Large intestine (tissue), 3 donors: Measurements from ENCODE around the gene B9D2. TPM values are rescaled to one million over a fixed set of nuclear protein-coding genes. Genes with fewer than 3 reads are reported as not detected.

Experiments
- DNase-seq, 2 donors: peaks; one replicate each; pipeline versions ENCODE4 v3.0.0 to v3.0.0-alpha.2; 2013
- H3K27ac ChIP-seq: one replicate; pipeline ENCODE4 v1.5.1; 2013; ENCODE audit warnings: low read length
- H3K27me3 ChIP-seq: 2 replicates; pipeline ENCODE4 v1.6.1; 2013; ENCODE audit warnings: low read length; ENCODE audit not compliant: control insufficient read depth, insufficient read depth
- H3K36me3 ChIP-seq: 2 replicates; pipeline ENCODE4 v1.6.1; 2013; ENCODE audit warnings: low read length; ENCODE audit not compliant: control insufficient read depth, insufficient read depth
- H3K4me1 ChIP-seq: one replicate; pipeline ENCODE4 v1.6.1; 2013; ENCODE audit warnings: low read length; ENCODE audit not compliant: control insufficient read depth, insufficient read depth
- H3K4me3 ChIP-seq: one replicate; pipeline ENCODE4 v1.5.1; 2013; ENCODE audit warnings: low read length
- H3K9me3 ChIP-seq: one replicate; pipeline ENCODE4 v1.6.1; 2013; ENCODE audit warnings: mild to moderate bottlenecking, low read depth, low read length, moderate library complexity; ENCODE audit not compliant: control insufficient read depth
- whole genome bisulfite sequencing: methylation state at CpG from one replicate; pipeline ENCODE4 v1.1.5; 2013; ENCODE audit warnings: low lambda C conversion rate; ENCODE audit not compliant: insufficient coverage; 5-methylcytosine and 5-hydroxymethylcytosine counted together
- polyA plus RNA-seq: library from polyadenylated mRNA; unstranded; fragments of 120-200 nt; gene quantifications from one replicate; pipeline ENCODE4 v1.2.1, GENCODE V29; 2013

The B9D2 gene
- polyA plus RNA-seq, 1 donor: 5.1 TPM

DNA sequence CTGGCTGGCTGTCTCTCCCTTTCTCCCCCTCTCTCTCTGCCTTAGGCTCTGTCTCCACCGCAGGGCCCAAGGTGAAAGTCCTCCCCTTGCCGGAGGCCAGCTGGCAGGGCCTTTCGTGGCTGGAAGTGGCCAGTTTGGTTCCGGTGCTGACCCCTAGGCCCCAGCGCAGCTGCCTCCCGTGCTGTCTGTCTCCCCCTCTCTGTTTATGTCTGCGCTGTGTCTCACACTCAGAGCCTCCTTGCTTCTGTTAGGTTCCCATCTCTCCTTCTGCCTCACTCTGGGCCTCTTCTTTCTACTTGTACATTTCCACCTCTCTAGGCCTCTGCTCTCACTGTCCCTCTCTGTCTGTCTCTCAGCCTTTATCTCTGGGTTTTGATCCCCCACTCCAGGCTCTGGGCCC, 40.9 kb downstream of the B9D2 start:
- Histone ChIP-seq H3K4me1 (peaks cover 38% of the 10 kb centered on the region), H3K36me3 (peaks cover 47% of the 10 kb centered on the region), H3K9me3 (peaks cover 6% of the 10 kb centered on the region), H3K4me3 (no peak overlapping the region), H3K27ac (no peak overlapping the region), H3K27me3 (peaks cover 25% of the 10 kb centered on the region)
- no peak for DNase-seq
- no CpG with 5 or more reads among the region's 7 CpGs for WGBS

DNA sequence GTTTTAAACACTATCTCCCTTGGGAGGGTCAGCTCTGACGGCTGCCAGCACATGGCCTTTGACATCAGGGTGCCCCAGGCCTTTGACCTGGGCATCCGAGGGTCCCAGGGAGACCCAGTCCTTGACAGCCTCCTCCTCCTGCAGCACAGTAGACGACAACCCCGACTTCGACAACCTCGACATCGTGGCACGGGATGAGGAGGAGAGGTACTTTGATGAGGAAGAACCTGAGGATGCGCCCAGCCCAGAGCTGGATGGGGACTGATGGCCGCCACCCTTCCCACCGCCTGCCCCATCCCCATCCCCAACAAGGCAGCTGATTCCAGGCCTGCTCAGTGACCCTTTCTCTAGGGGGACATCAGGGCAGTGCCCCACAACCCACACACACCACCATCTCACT, 41.5 kb downstream of the B9D2 start:
- Histone ChIP-seq H3K36me3 (peaks cover 53% of the 10 kb centered on the region), H3K9me3 (peaks cover 6% of the 10 kb centered on the region), H3K4me1 (peaks cover 32% of the 10 kb centered on the region), H3K27ac (no peak overlapping the region), H3K4me3 (no peak overlapping the region), H3K27me3 (peaks cover 21% of the 10 kb centered on the region)
- WGBS: no CpG with 5 or more reads among the region's 11 CpGs
- DNase-seq: no peak

DNA sequence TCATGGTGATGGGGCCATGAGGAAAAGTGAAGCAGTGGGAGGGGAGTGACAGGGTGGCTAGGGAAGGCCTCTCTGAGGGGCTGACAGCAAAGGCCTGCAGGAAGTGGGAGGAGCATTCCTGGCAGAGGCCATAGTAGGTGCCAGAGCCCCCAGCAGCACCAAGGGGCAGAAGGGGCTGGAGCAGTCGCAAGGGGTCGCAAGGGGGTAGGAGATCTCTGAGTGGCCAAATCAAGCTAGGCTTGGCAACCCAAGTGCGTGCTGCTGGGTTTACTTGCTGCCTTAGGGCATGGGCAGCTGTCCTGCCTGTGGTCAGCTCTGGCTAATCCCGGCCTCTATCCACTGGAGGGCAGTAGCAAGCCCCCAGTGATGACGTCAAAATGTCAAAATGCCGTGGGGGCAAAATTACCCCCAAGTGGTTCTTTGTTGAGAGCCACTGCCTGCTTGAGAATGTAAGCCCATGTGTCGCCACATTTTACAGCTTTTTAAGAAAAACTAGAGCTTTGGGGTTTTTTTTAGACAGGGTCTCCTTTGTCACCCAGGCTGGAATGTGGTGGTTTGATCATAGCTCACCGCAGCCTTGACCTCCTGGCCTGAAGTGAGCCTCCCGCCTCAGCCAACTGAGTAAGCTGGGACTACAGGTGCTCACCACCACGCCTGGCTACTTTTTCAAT, 42.2 kb downstream of the B9D2 start:
- no peak for DNase-seq
- H3K9me3 ChIP-seq: peaks cover 6% of the 10 kb centered on the region
- H3K4me3 ChIP-seq: no peak overlapping the region
- no CpG with 5 or more reads among the region's 10 CpGs for WGBS
- H3K36me3 ChIP-seq: peaks cover 60% of the 10 kb centered on the region
- H3K27ac ChIP-seq: no peak overlapping the region
- H3K27me3 ChIP-seq: peaks cover 15% of the 10 kb centered on the region
- peaks cover 27% of the 10 kb centered on the region for H3K4me1 ChIP-seq

DNA sequence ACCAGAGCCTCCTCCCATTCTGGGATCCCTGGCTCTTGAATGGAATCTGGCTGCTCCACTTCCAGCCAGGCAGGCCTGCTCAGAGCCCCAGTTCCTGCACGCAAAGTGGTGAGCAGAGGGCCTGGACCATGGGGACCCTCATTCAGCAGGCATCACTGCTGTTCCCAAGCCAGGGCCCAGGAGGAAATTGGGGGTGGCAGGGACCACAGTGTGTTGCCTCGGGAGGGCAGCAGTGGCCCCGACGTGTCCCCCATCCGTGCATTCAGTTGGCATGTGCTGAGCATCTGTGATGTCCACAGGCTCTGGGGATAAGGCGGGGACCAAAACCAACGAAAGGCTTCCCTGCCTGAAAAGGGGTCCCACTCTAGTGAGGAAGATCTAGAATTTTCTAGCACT, 42.7 kb downstream of the B9D2 start:
- no peak overlapping the region for H3K4me3 ChIP-seq
- peaks cover 10% of the 10 kb centered on the region for H3K27me3 ChIP-seq
- peaks cover 65% of the 10 kb centered on the region for H3K36me3 ChIP-seq
- WGBS: no CpG with 5 or more reads among the region's 7 CpGs
- no peak for DNase-seq
- no peak overlapping the region for H3K27ac ChIP-seq
- H3K9me3 ChIP-seq: peaks cover 6% of the 10 kb centered on the region
- peaks cover 23% of the 10 kb centered on the region for H3K4me1 ChIP-seq

DNA sequence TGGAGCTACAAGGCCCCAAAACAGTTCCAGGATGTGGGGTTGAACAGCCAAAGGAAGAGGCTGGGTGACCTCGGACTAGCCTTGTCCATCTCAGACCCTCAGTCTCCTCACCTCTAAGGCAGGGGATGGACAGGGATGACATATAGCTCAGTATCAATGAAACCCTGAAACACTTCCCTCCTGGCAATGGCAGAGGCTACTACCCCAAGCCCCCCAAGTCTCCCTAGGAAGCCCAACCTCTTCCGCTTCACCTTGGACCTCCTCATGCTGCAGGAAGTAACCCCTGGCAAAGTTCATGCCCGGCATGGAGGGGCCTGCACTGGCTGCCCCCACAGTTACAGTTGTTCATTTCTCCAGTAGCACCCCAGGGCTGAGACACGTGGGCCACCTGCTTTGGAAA, 43.4 kb downstream of the B9D2 start:
- no peak for DNase-seq
- Histone ChIP-seq H3K4me3 (no peak overlapping the region), H3K4me1 (peaks cover 17% of the 10 kb centered on the region), H3K36me3 (peaks cover 69% of the 10 kb centered on the region), H3K27me3 (peaks cover 4% of the 10 kb centered on the region), H3K27ac (no peak overlapping the region), H3K9me3 (peaks cover under 1% of the 10 kb centered on the region)
- WGBS: no CpG with 5 or more reads among the region's 4 CpGs

DNA sequence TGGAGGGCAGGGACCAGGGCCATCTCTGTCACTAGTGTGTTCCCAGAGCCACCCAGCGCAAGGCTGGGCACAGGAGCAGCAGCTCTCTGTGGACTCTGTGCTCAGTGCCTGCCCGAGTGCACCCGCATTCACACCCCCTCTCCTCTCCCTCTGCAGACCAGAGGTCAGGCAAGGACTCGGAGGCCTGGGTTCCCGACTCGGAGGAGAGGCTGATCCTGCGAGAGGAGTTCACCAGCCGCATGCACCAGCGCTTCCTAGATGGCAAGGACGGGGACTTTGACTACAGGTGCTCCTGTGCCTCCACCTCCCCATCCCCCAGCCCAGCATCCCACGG, 43.8 kb downstream of the B9D2 start:
- no CpG with 5 or more reads among the region's 11 CpGs for WGBS
- no peak for DNase-seq
- peaks cover 70% of the 10 kb centered on the region for H3K36me3 ChIP-seq
- H3K27me3 ChIP-seq: peaks cover under 1% of the 10 kb centered on the region
- no peaks in the 10 kb centered on the region for H3K9me3 ChIP-seq
- H3K4me1 ChIP-seq: peaks cover 14% of the 10 kb centered on the region
- H3K27ac ChIP-seq: no peak overlapping the region
- H3K4me3 ChIP-seq: no peak overlapping the region

DNA sequence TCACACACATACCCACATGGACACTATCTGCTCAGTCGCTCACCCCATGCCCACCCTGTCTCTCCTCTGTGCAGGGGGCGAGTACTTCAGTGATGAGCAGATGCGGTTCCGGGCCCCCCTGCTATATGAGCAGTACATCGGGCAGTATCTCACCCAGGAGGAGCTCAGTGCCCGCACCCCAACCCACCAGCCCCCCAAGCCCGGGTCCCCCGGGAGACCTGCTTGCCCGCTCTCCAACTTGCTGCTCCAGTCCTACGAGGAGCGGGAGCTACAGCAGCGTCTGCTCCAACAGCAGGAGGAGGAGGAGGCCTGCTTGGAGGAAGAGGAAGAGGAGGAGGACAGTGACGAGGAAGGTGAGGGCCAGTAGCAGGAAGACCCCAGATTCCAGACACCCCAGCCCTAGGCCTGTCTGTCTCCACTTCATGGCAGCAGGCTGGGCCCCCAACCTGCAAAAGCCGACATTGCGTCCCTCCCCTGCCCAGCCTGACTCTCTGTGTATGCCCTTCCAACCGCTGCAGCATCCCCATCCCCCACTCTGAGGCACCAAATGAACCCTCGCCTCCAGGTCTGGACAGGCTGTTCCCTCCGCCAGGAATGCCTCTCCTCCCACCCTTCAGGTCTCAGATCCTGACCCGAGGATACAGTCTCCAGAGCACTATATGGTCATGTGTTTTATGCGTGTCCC, 44.3 kb downstream of the B9D2 start:
- no peaks in the 10 kb centered on the region for H3K27me3 ChIP-seq
- WGBS: no CpG with 5 or more reads among the region's 20 CpGs
- peaks cover 9% of the 10 kb centered on the region for H3K4me1 ChIP-seq
- H3K36me3 ChIP-seq: peaks cover 71% of the 10 kb centered on the region
- H3K4me3 ChIP-seq: no peak overlapping the region
- no peak overlapping the region for H3K27ac ChIP-seq
- DNase-seq: no peak
- no peaks in the 10 kb centered on the region for H3K9me3 ChIP-seq

DNA sequence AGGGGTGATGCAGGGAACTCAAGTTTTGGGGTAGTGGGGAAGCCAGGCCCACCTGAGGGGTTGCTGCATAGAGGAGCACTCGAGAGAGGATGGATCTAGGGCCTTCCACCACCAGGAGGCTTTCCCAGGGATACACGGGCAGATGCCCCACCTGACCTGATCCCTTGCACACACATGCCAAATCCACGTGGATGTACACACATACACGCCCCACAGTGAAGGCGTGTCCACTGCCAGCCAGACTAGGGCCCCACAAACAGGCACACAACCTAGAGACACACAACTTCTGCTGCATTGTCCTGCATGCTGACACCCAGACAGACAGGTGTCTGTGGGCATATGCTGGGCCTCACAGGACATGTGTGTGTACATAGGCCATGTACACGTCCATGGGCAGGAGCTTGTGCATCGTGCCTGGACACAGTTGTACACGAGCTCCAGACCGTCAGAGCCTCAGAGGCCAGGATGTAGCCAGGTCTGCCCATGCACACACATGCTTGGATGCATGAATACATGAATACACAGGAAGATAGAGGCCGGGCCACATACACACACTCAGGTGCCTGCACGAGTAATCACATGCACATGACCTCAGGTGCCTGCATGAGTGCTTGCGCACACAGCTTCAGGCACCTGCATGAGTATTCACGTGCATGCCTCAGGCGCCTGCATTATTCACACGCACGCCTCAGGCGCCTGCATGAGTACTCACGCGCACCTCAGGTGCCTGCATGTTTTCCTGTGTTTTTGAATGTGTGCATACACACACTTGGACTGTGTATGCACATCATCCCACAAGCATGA, 45.1 kb downstream of the B9D2 start:
- DNase-seq: peak in 1 of 2 donors; percentile 2
- peaks cover 75% of the 10 kb centered on the region for H3K36me3 ChIP-seq
- no CpG with 5 or more reads among the region's 19 CpGs for WGBS
- H3K9me3 ChIP-seq: no peaks in the 10 kb centered on the region
- peaks cover 8% of the 10 kb centered on the region for H3K4me1 ChIP-seq
- H3K27ac ChIP-seq: no peak overlapping the region
- no peak overlapping the region for H3K4me3 ChIP-seq
- H3K27me3 ChIP-seq: no peaks in the 10 kb centered on the region

DNA sequence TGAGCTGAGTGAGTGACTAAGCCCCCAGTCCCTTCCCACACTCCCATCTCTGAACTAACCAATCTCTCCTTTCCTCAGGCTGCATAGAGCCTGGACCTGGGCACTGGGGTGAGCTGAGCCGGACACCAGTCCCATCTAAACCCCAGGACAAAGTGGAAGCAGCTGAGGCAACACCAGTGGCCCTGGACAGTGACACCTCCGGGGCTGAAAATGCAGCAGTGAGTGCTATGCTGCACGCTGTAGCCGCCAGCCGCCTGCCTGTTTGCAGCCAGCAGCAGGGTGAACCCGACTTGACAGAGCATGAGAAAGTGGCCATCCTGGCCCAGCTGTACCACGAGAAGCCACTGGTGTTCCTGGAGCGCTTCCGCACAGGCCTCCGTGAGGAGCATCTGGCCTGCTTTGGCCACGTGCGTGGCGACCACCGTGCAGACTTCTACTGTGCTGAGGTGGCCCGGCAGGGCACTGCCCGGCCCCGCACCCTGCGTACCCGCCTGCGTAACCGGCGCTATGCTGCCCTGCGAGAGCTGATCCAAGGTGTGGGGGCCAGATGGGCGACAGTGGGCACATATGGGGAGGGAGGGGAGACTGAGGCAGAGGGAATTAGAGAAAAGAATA, 47.5 kb downstream of the B9D2 start:
- Histone ChIP-seq H3K36me3 (peaks cover 74% of the 10 kb centered on the region), H3K27me3 (no peaks in the 10 kb centered on the region), H3K9me3 (no peaks in the 10 kb centered on the region), H3K4me3 (no peak overlapping the region), H3K4me1 (peaks cover 4% of the 10 kb centered on the region), H3K27ac (no peak overlapping the region)
- DNase-seq: no peak
- no CpG with 5 or more reads among the region's 24 CpGs for WGBS

DNA sequence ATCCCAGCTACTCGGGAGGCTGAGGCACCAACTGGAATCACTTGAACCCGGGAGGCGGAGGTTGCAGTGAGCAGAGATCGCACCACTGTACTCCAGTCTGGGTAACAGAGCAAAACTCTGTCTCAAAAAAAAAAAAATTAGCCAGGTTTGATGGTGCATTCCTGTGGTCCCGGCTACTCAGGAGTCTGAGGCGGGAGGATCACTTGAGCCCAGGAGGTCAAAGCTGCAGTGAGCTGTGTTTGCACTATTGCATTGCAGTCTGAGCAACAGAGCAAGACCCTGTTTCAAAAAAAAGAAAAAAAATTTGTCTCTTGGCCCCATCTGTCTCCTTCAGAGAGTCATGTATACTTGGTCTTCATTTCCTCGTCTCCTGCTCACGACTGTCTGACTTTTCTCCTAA, 52.3 kb downstream of the B9D2 start:
- H3K4me3 ChIP-seq: no peak overlapping the region
- WGBS: no CpG with 5 or more reads among the region's 8 CpGs
- no peak overlapping the region for H3K27ac ChIP-seq
- H3K9me3 ChIP-seq: no peaks in the 10 kb centered on the region
- peaks cover 21% of the 10 kb centered on the region for H3K4me1 ChIP-seq
- DNase-seq: no peak
- H3K27me3 ChIP-seq: no peaks in the 10 kb centered on the region
- H3K36me3 ChIP-seq: peaks cover 43% of the 10 kb centered on the region
